HS-27A (cell line): Measurements from ENCODE around the gene TNS1.

Experiments
- DNase-seq: peaks from one replicate; pipeline ENCODE4 v3.0.0-alpha.2; 2012; ENCODE audit warnings: low read depth, missing footprints

TNS1 gene

GRCh38 chr2:217998926-217999594, 3.7 kb downstream of the TNS1 start:
- no peak for DNase-seq

GRCh38 chr2:217997510-217997909, 5.3 kb downstream of the TNS1 start:
- DNase-seq = no peak

DNA sequence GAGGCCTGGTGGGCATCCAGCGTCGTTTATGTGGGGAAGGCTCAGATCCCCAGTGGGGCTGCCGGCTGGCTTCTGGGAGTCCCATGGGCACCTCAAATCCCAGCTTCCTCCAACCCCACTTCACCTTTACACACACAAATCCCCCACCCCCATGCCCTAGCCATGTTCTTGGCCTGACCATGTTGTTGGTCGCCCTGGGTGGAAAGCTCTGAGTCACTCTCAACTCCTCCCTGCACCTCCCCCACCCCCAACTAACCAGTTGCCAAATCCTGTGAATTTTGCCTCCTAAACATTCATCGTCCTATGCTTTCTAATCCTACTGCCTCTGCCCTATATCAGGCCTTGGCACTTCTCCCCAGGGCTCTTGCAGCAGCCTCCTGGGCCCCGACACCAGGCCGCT, 6.4 kb downstream of the TNS1 start:
- DNase-seq = no peak

- DNase-seq = no peak
Measured at GRCh38 chr2:217995731-217996231, 7.0 kb downstream of the TNS1 start.

- DNase-seq = no peak
Measured at GRCh38 chr2:217994776-217995274, 8.0 kb downstream of the TNS1 start.

GRCh38 chr2:217993817-217994463, 8.9 kb downstream of the TNS1 start:
- no peak for DNase-seq

- no peak for DNase-seq
Measured at GRCh38 chr2:217993138-217993537, 9.7 kb downstream of the TNS1 start.

DNA sequence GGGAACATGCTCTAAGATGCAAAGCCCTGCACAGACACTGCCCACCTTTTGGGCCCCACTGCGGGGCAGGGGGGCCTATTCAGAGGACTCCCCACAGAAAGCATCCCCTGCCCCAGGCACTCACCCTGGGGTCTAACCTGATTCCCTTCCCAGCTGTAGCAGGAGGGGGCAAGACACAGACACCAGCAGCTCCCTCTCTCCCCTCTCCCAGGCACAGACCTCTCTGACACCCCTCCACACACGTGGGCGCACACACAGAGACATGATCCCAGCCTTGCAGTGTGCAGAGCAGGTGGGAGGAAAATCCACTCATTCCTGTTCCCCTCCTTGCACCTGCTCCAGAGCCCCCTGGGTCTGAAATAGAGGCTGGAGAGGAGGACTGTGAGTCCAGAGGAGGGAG, 10.7 kb downstream of the TNS1 start:
- DNase-seq = no peak

- no peak for DNase-seq
Measured at GRCh38 chr2:217990791-217991465, 11.9 kb downstream of the TNS1 start.

- DNase-seq = no peak
Measured at GRCh38 chr2:217990389-217990788, 12.4 kb downstream of the TNS1 start.

DNA sequence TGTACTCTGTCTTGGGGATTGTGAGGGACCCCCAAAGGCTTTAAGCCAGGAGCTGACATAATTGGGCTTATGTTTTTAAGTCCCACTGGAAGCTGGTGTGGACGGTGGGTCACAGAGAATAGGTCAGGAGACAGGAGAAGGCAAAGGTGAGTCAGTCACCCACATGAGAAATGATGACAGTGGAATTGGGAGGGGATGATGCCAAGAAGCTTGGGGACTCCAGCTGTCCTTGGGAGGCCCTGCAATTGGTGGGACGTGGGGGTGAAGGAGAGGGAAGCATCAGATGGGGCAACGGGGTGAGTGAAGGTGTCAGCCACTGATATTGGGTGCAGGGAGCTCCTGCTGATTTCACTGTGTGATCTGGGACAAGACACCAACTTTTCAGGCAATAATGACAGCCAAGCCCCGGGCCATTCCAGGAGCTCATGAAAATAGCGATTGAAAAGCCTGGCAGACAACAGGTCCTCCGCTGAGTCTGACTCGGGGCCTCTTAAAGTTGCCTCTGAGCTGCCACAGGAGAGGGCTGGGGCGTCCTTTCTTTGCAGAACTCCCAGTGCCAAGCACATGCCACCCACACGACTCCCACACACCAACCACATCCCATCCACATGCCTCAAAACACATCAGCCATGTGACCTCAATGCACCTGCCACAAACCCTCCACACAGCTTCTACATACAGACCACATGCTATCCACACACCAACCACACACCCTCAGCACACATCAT, 13.4 kb downstream of the TNS1 start:
- DNase-seq = no peak

DNA sequence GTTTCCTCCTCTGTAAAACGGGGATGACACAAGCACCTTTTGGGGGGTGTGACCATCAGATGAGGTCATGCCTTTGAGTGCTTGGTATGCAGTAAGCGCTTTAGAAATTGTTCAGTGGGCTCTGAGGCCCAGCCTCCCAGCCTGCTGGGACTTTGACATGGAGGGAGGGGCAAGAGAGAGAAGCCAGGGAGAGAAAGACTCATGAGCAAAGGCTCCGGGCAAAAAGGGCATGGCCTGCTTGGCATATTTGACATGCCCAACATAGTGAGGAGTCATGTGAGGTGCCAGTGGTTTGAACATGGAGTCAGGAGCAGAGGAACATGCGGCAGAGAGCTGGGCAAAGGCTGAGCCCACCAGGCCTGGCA, 14.0 kb downstream of the TNS1 start:
- no peak for DNase-seq

DNA sequence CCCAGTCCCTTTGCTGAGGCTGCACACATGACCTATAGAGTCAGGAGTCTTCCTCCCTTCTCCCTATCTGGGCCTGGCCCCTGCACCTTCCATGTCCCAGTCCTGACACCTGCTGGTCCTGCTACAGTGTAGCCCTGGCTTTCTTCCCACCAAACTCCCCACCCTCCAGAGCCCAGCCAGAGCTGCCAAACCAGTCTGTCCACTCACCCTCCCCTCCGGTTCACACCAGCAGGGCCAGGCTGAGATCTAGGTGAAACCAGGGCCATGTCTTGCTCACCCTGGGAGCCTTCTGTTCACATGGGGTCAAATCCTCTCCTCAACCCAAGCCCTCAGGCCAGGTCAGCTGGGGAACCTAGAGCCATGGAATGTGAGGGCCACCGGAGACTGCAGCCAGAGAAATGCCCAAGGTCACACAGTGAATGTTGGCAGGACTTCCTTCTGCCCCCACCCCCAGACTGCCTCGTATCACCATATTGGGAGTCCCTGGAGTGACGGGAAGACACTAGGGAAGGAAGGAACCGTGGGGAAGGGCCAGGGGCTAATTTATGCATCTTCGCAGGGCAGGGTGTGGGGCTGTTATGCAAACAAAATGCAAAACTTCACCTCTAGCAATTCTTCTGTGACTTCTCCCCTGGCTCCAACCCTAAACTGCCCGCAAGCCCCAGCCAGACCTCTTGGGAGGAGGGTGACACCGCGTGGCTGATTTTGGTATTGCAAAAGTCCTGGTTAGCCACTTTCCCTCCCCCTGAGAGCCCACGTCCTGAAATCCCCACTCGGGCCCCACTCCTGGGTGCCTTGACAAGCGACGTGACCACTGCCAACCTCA, 14.6 kb downstream of the TNS1 start:
- DNase-seq = no peak

DNA sequence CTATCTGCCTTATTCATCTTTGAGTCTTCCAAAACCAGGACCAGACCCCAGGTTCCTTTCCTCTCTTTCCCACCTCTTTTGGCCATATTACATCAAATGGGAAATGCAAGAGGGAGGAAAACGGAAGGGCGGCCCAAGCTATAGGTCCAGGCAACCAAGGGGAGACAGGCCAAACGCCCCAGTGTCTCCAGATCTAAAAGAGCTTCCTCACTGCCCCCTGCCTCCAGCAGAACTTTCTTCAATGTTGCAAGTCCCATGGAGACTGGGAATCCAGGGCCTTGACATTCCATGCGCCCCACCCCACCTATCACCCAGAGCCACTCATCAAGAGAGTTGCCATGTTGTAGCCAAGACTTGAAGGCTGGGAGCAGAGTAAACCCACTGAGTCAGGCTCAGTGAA, 15.4 kb downstream of the TNS1 start:
- DNase-seq = no peak

- no peak for DNase-seq
Measured at GRCh38 chr2:217986256-217986961, 16.4 kb downstream of the TNS1 start.

GRCh38 chr2:217983276-217984233, 19.2 kb downstream of the TNS1 start:
- DNase-seq = no peak

DNA sequence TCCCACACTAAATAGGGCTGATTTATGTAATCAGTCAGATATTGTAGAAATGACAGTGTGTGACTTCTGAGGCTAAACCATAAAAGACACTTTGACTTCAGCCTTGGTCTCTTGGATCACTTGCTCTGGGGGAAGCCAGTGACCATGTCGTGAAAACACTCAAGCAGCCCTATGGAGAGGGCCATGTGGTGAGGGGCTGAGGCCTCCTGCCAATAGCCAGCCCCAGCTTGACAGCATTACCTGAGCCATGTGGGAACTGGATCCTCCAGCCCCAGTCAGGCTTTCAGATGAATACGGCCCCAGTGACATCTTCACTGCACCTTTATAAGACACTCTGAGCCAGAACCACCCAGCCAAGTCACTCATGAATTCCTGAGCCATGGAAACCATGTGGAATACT, 20.8 kb downstream of the TNS1 start:
- DNase-seq = no peak

DNA sequence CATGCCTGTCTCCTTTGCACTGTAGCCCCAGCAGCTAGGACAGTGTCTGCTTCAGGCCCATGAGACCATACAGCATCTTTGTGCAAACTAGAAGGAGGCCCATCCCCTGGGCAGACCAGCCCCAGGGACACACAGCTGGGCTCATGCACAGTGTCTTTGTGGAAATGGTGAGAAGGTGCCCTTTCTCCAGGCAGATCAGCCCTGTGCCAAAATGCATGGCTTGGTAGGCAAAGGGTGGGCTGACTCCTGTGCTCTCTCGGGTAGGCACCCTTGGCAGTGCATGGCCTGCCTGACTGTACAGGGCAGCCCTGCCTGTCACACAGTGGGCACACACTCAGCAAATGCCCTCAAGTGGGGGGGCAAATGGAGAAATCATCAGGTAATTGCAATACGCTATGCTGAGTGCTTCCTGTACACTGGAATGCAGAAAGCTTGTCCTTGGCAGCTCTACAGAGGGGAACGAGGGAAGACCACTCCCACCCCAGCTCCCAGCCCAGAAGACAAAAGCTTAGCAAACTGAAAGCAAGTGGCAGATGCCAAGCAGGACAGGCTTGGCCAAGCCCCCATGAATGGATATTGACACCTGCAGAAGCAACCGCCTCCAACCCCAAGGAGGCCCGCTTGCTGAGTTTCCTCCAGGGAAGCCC, 21.6 kb downstream of the TNS1 start:
- no peak for DNase-seq

- no peak for DNase-seq
Measured at GRCh38 chr2:217980591-217980990, 22.2 kb downstream of the TNS1 start.
